HUDEP-2 (cell line): ENCODE data around the gene USP3.
"Not testable (repeated sequence)": the region's sequence is repeated elsewhere in the genome, so short reads cannot be mapped to it uniquely, and the experiment has no call there.

Experiments used
- DNase-seq, 76 experiments: peaks; one replicate each; lab custom pipeline; 2025; ENCODE audit not compliant: unreplicated experiment in 76 of 76; lab: John Stamatoyannopoulos, UW

The USP3 gene

GRCh38 chr15:63532307-63532744, 27.9 kb downstream of the USP3 start:
- DNase-seq, result no peak

GRCh38 chr15:63534888-63535287, 30.5 kb downstream of the USP3 start:
- not testable (repeated sequence) for DNase-seq

- DNase-seq, result no peak
These were observed 31.3 kb downstream of the USP3 start for GRCh38 chr15:63535689-63536088.

GRCh38 chr15:63538876-63539275, 34.5 kb downstream of the USP3 start:
- no peak for DNase-seq

- DNase-seq, result peak in 7 of 76 experiments; percentile 9 to 29 (median 14)
These were observed 35.1 kb downstream of the USP3 start for GRCh38 chr15:63539521-63539920.

GRCh38 chr15:63539998-63540397, 35.6 kb downstream of the USP3 start:
- no peak for DNase-seq

GRCh38 chr15:63540449-63540848, 36.1 kb downstream of the USP3 start:
- no peak for DNase-seq

- no peak for DNase-seq
These were observed 40.0 kb downstream of the USP3 start for GRCh38 chr15:63544258-63545026.

- DNase-seq, result peak in 51 of 76 experiments; percentile 5 to 64 (median 36)
These were observed 41.1 kb downstream of the USP3 start for GRCh38 chr15:63545520-63545919.

GRCh38 chr15:63551400-63551799, 47.0 kb downstream of the USP3 start:
- no peak for DNase-seq

GRCh38 chr15:63553388-63553791, 49.0 kb downstream of the USP3 start:
- peak in 10 of 76 experiments; percentile 4 to 58 (median 18) for DNase-seq

GRCh38 chr15:63554337-63554927, 50.0 kb downstream of the USP3 start:
- no peak for DNase-seq

- DNase-seq, result no peak
These were observed 51.1 kb downstream of the USP3 start for GRCh38 chr15:63555507-63555906.

- no peak for DNase-seq
These were observed 51.9 kb downstream of the USP3 start for GRCh38 chr15:63556246-63556645.

- DNase-seq, result no peak
These were observed 52.3 kb downstream of the USP3 start for GRCh38 chr15:63556736-63557135.

GRCh38 chr15:63559753-63560152, 55.4 kb downstream of the USP3 start:
- DNase-seq, result no peak

- DNase-seq, result no peak
These were observed 56.5 kb downstream of the USP3 start for GRCh38 chr15:63560741-63561448.

GRCh38 chr15:63564093-63564492, 59.7 kb downstream of the USP3 start:
- DNase-seq, result no peak

GRCh38 chr15:63565536-63566186, 61.3 kb downstream of the USP3 start:
- no peak for DNase-seq

GRCh38 chr15:63572749-63573464, 68.5 kb downstream of the USP3 start:
- no peak for DNase-seq
